GM12878 (cell line): ENCODE results near the gene UFC1. TPM values are rescaled to one million over a fixed set of nuclear protein-coding genes. Genes with fewer than 3 reads are reported as not detected.

Source experiments
- ATAC-seq: fragments of 200-7000 bp; cut with Tn5 transposase; 3 replicates; pipeline ENCODE4 v1.9.1; 2020; ENCODE audit warnings: mild to moderate bottlenecking, moderate library complexity
- BruUV-seq: library from RNA; stranded (reverse); fragments of 400-500 nt; replicated peaks from 2 replicates; lab custom pipeline; 2021; lab: Mats Ljungman, UMichigan
- CTCF ChIA-PET: fragments of 300-600 bp; sonication (Branson Sonifier 250); formaldehyde crosslinking; extraction: SDS; loops from one replicate; lab custom pipeline; 2021; ENCODE audit warnings: inconsistent platforms; lab: Yijun Ruan, JAX
- POLR2A ChIA-PET: fragments of 350-600 bp; formaldehyde crosslinking; extraction: SDS; loops from one replicate; lab custom pipeline; 2021; ENCODE audit warnings: inconsistent platforms; lab: Charles Lee
- RAD21 ChIA-PET: fragments of 300-600 bp; sonication (Branson Sonifier 250); formaldehyde crosslinking; loops from one replicate; lab custom pipeline; 2023; ENCODE audit warnings: antibody characterized with exemption; ENCODE audit not compliant: unreplicated experiment; lab: Charles Lee
- SMC1A ChIA-PET: fragments of 300-600 bp; sonication (Branson Sonifier 250); formaldehyde crosslinking; loops from one replicate; lab custom pipeline; 2023; ENCODE audit not compliant: unreplicated experiment, uncharacterized antibody; lab: Charles Lee
- DNase-seq: peaks from one replicate; pipeline ENCODE4 v3.0.0-alpha.2; 2011; ENCODE audit warnings: low read depth, low spot score
- FAIRE-seq: peaks from 3 replicates; lab custom pipeline; 2011; peaks lifted over from hg19 to GRCh38; lab: Jason Lieb, UNC
- H2AFZ ChIP-seq: 2 replicates; pipeline ENCODE4 v1.6.0; 2011; ENCODE audit warnings: low read depth, low read length, control low read depth; ENCODE audit not compliant: control insufficient read depth
- H3K27ac ChIP-seq: 2 replicates; pipeline ENCODE4 v1.5.1; 2011; ENCODE audit warnings: control low read depth; ENCODE audit not compliant: control insufficient read depth, insufficient read depth
- H3K27me3 ChIP-seq, 2 experiments: replicated peaks in 1 of 2; 2 replicates each; pipeline versions ENCODE4 v1.6.0 to v1.6.1; 2011; ENCODE audit warnings: low read length in 1 of 2; ENCODE audit not compliant: control insufficient read depth in 2 of 2, insufficient read depth in 2 of 2
- H3K36me3 ChIP-seq, 2 experiments: 2 replicates each; pipeline ENCODE4 v1.5.1; 2011; ENCODE audit warnings: low read length in 1 of 2; ENCODE audit not compliant: control insufficient read depth in 2 of 2, insufficient read depth in 2 of 2
- H3K4me1 ChIP-seq: 2 replicates; pipeline ENCODE4 v1.6.1; 2011; ENCODE audit warnings: mild to moderate bottlenecking, low read length, moderate library complexity, mixed read lengths; ENCODE audit not compliant: control insufficient read depth, insufficient read depth
- H3K4me2 ChIP-seq: 2 replicates; pipeline ENCODE4 v1.6.0; 2011; ENCODE audit warnings: control low read depth; ENCODE audit not compliant: control insufficient read depth, insufficient read depth
- H3K4me3 ChIP-seq: fragments of 200-600 bp; sonication (generic); 2 replicates; pipeline ENCODE4 v1.5.1; 2016
- H3K79me2 ChIP-seq: 2 replicates; pipeline ENCODE4 v1.6.0; 2011; ENCODE audit warnings: low read length; ENCODE audit not compliant: control insufficient read depth, insufficient read depth
- H3K9ac ChIP-seq: 2 replicates; pipeline ENCODE4 v1.8.0; 2011; ENCODE audit warnings: low read length, control low read depth, mixed read lengths; ENCODE audit not compliant: control insufficient read depth, insufficient read depth
- H3K9me3 ChIP-seq: replicated peaks from 3 replicates; pipeline ENCODE4 v1.5.1; 2011; ENCODE audit warnings: mild to moderate bottlenecking, low read length; ENCODE audit not compliant: control insufficient read depth, insufficient read depth
- H4K20me1 ChIP-seq: 2 replicates; pipeline ENCODE4 v1.6.0; 2011; ENCODE audit not compliant: control insufficient read depth, insufficient read depth
- ATF7 ChIP-seq: fragments of 450-650 bp; IDR thresholded peaks from 2 replicates; pipeline ENCODE4 v1.6.1; 2016; ENCODE audit warnings: low read depth, mild to moderate bottlenecking
- BMI1 ChIP-seq: fragments of 450-650 bp; IDR thresholded peaks from 2 replicates; pipeline ENCODE4 v1.6.1; 2016; ENCODE audit warnings: mild to moderate bottlenecking, moderate library complexity, borderline replicate concordance
- CBFB ChIP-seq: IDR thresholded peaks from 2 replicates; pipeline ENCODE4 v1.6.1; 2016; ENCODE audit warnings: antibody characterized with exemption, low read depth
- GATAD2B ChIP-seq: fragments of 450-650 bp; conservative IDR thresholded peaks from 2 replicates; pipeline ENCODE4 v1.6.1; 2017; ENCODE audit warnings: low read depth, mild to moderate bottlenecking, moderate library complexity
- HDGF ChIP-seq: fragments of 450-650 bp; IDR thresholded peaks from 2 replicates; pipeline ENCODE4 v1.6.1; 2016; ENCODE audit warnings: antibody characterized with exemption
- IKZF2 ChIP-seq, 2 experiments: fragments of 450-650 bp; IDR thresholded peaks; 2 replicates each; pipeline ENCODE4 v1.6.1; 2017; ENCODE audit warnings: mild to moderate bottlenecking in 2 of 2, moderate library complexity in 2 of 2
- KLF5 ChIP-seq: fragments of 450-650 bp; IDR thresholded peaks from 2 replicates; pipeline ENCODE4 v1.6.1; 2014; ENCODE audit warnings: mild to moderate bottlenecking; ENCODE audit not compliant: partially characterized antibody
- MEF2B ChIP-seq: fragments of 450-650 bp; IDR thresholded peaks from 2 replicates; pipeline ENCODE4 v1.6.1; 2018; ENCODE audit warnings: mild to moderate bottlenecking, moderate library complexity; ENCODE audit not compliant: partially characterized antibody, poor library complexity, severe bottlenecking
- MYB ChIP-seq: fragments of 150-350 bp; IDR thresholded peaks from 2 replicates; pipeline ENCODE4 v1.6.1; 2014; ENCODE audit warnings: mild to moderate bottlenecking, low read depth, low read length, borderline replicate concordance
- NRF1 ChIP-seq: conservative IDR thresholded peaks from 2 replicates; pipeline ENCODE4 v1.6.1; 2011; ENCODE audit warnings: mild to moderate bottlenecking, low read depth, low read length, improper control_type of control experiment
- RBBP5 ChIP-seq: fragments of 200-600 bp; sonication (generic); conservative IDR thresholded peaks from 2 replicates; pipeline ENCODE4 v1.6.1; 2016
- SMAD5 ChIP-seq: IDR thresholded peaks from 2 replicates; pipeline ENCODE4 v1.6.1; 2016; ENCODE audit warnings: antibody characterized with exemption, low read depth
- SREBF2 ChIP-seq: IDR thresholded peaks from 2 replicates; pipeline ENCODE4 v1.6.1; 2012; ENCODE audit warnings: mild to moderate bottlenecking, low read length
- TAF1 ChIP-seq: IDR thresholded peaks from 2 replicates; pipeline ENCODE4 v1.6.1; 2011; ENCODE audit warnings: mild to moderate bottlenecking, low read depth, low read length, borderline replicate concordance
- TARDBP ChIP-seq: IDR thresholded peaks from 2 replicates; pipeline ENCODE4 v1.6.1; 2016; ENCODE audit warnings: borderline replicate concordance
- ZNF384 ChIP-seq: IDR thresholded peaks from 2 replicates; pipeline ENCODE4 v1.6.1; 2012; ENCODE audit warnings: low read depth, mild to moderate bottlenecking, low read length, improper control_type of control experiment, borderline replicate concordance
- WGBS: methylation state at CpG from one replicate; pipeline ENCODE4 v1.1.6; 2016; ENCODE audit warnings: low lambda C conversion rate; ENCODE audit not compliant: insufficient replicate concordance, insufficient coverage; ENCODE audit errors: missing lambda C conversion rate; 5-methylcytosine and 5-hydroxymethylcytosine counted together
- in situ Hi-C: fragments of 300-500 bp; cut with MboI; formaldehyde crosslinking; loops from 9 replicates; pipeline ENCODE4 v1.14.3; 2018; ENCODE audit warnings: mixed read lengths
- intact Hi-C: fragments of 100-400 bp; cut with micrococcal nuclease; formaldehyde crosslinking; loops from one replicate; pipeline ENCODE4 v1.14.2; 2022; ENCODE audit not compliant: unreplicated experiment
- polyA plus RNA-seq, 11 experiments: library from polyadenylated mRNA; depleted of rRNA in 4 of 11; unstranded in 6 of 11; stranded (reverse) in 5 of 11; fragments of >200 nt; fragmentation: Nextera tagmentation in 4 of 11; fragmentation: Illumina TruSeq in 1 of 11; extraction: Ambion mirVana in 4 of 11; extraction: Trizol in 1 of 11; gene quantifications; 1 replicate in 1 of 11; 2 replicates in 10 of 11; pipeline versions ENCODE4 v1.2.1 to v1.2.3, GENCODE V29; 2011 to 2016; ENCODE audit warnings: inconsistent platforms in 2 of 11, missing spikeins in 2 of 11, low read depth in 1 of 11
- total RNA-seq, 4 experiments: library from RNA; depleted of rRNA in 3 of 4; stranded (reverse); fragments of >200 nt in 3 of 4; fragmentation: Illumina TruSeq in 1 of 4; extraction: Trizol in 1 of 4; gene quantifications; 2 replicates each; pipeline versions ENCODE4 v1.2.1 to v1.2.3, GENCODE V29; 2013 to 2021
- TF ChIP-seq, protein P1 (sequence below): IDR thresholded peaks from 2 replicates; pipeline ENCODE4 v1.6.1; 2011; ENCODE audit warnings: borderline replicate concordance, low read depth, mild to moderate bottlenecking, moderate library complexity, mixed read lengths, low read length; ENCODE audit not compliant: insufficient read depth; ENCODE audit errors: extremely low read length
- TF ChIP-seq, protein P2 (sequence below): fragments of 450-650 bp; conservative IDR thresholded peaks from 2 replicates; pipeline ENCODE4 v1.6.1; 2017; ENCODE audit warnings: mild to moderate bottlenecking, moderate library complexity

The UFC1 gene
- total and polyA plus RNA-seq, 10 of the 15 experiments (the other 5 are each of a cell fraction or from before 2014, with no cell fraction given) = 95.9 to 239 (median 151) TPM

DNA sequence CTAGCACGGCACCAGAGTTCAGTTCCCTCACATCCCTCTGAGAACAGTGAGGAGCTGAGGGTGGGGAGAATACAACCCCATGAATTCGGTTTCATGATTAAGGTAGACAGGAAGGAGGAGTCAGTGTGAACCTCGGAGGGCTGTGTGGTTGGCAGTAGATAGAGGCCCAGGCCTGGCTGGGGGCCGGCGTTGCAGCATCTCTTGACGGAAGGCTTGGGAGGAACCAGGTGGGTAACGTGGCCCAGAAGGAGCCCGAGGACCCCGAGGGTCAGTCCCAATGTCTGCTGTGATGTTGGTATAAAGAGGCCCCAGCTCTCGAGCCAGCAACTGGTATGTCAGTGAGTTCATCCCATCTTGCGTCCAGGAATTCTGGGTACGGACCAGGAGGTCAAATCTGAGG, 17.9 kb downstream of the UFC1 start (continued):
- TF ChIP-seq SREBF2 = no peak
- no peak for TF ChIP-seq RBBP5
- TF ChIP-seq, protein P1, sequence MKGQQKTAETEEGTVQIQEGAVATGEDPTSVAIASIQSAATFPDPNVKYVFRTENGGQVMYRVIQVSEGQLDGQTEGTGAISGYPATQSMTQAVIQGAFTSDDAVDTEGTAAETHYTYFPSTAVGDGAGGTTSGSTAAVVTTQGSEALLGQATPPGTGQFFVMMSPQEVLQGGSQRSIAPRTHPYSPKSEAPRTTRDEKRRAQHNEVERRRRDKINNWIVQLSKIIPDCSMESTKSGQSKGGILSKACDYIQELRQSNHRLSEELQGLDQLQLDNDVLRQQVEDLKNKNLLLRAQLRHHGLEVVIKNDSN = no peak
- no peak for TF ChIP-seq ATF7
- TF ChIP-seq TARDBP = no peak
- no peak for TF ChIP-seq GATAD2B
- TF ChIP-seq KLF5 = no peak

DNA sequence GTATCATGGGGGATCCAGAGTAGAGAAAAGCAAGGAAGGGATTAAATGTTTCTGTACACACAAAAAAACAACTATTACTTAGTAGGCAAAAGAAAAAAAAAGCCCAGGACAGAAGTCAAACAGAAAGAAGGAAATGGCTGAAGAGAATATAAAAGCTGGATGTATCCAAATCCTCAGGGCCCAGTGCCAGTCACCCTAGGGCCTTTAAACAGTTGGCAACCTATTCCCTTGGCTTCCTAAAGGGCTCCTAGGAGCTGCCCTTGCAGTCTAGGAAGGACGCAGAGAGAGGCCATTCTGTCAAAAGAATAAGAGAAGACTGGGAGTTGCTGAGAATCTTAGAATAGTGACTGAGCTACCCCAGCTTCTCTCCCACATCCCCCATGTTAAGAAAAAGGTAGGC, 18.6 kb downstream of the UFC1 start:
- intact Hi-C loops (no loop called here), in situ Hi-C loops (no loop called here)
- Histone ChIP-seq H3K9ac (no peak overlapping the region), H3K27me3 (no peaks in the 10 kb centered on the region), H3K4me3 (no peak overlapping the region), H4K20me1 (no peaks in the 10 kb centered on the region), H3K9me3 (no peaks in the 10 kb centered on the region), H3K4me2 (no peak overlapping the region), H3K27ac (no peak overlapping the region), H3K4me1 (peaks cover 15% of the 10 kb centered on the region), H3K36me3 (peaks cover 17 to 30% of the 10 kb centered on the region in 2 experiments), H3K79me2 (peaks cover 23% of the 10 kb centered on the region), H2AFZ (no peak overlapping the region)
- ChIA-PET RAD21 (no interaction called here), CTCF (interaction anchor here (0.5 to 0.6 kb wide), 2 partner anchors 128 to 393 kb away, joined by 3 to 4 read pairs; no protein-coding TSS in a partner anchor), POLR2A (no interaction called here), SMC1A (interaction anchor here (0.9 kb wide), 1 partner anchor 210 kb away, joined by 3 read pairs; no protein-coding TSS in a partner anchor)
- no peak for ATAC-seq
- no TSS peak for BruUV-seq
- WGBS = 50% methylated on average over 1 of the region's 1 CpG
- DNase-seq = no peak
- TF ChIP-seq SMAD5 = no peak
- no peak for TF ChIP-seq ZNF384
- TF ChIP-seq TAF1 = no peak
- no peak for TF ChIP-seq CBFB
- TF ChIP-seq MYB = no peak
- TF ChIP-seq HDGF = no peak
- no peak for TF ChIP-seq NRF1
- no peak for TF ChIP-seq MEF2B
- TF ChIP-seq, protein P2, sequence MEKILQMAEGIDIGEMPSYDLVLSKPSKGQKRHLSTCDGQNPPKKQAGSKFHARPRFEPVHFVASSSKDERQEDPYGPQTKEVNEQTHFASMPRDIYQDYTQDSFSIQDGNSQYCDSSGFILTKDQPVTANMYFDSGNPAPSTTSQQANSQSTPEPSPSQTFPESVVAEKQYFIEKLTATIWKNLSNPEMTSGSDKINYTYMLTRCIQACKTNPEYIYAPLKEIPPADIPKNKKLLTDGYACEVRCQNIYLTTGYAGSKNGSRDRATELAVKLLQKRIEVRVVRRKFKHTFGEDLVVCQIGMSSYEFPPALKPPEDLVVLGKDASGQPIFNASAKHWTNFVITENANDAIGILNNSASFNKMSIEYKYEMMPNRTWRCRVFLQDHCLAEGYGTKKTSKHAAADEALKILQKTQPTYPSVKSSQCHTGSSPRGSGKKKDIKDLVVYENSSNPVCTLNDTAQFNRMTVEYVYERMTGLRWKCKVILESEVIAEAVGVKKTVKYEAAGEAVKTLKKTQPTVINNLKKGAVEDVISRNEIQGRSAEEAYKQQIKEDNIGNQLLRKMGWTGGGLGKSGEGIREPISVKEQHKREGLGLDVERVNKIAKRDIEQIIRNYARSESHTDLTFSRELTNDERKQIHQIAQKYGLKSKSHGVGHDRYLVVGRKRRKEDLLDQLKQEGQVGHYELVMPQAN = no peak
- no peak for TF ChIP-seq IKZF2 (IDR thresholded peaks at IDR 0.05)
- TF ChIP-seq BMI1 = no peak
- no peak for FAIRE-seq
